GM21723 (cell line): Measurements from ENCODE around the gene PPP6C.

Experiments used
- ATAC-seq: cut with Tn5 transposase; IDR thresholded peaks from one replicate; pipeline ENCODE4 v1.9.1; 2021; ENCODE audit warnings: mild to moderate bottlenecking, moderate library complexity; ENCODE audit not compliant: unreplicated experiment

PPP6C gene

DNA sequence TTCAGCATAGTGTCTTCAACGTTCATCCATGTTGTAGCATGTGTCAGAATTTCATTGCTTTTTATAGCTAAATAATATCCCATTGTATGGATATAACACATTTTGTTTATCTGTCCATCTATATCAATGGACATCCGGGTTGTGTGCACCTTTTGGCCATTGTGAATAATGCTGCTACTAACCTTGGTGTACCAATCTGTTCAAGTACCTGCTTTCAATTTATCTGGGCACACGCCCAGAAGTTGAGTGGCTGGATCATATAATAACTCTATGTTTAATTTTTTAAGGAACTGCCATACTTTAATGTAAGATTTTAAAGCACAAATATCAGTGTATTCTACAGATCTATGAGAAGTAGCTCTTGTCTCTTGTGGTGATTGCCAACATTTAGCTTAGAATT is 89.8 kb downstream of the PPP6C start:
- no peak for ATAC-seq
